IMR-90 (cell line): Measurements from ENCODE around the gene IRF2. TPM values are rescaled to one million over a fixed set of nuclear protein-coding genes. Genes with fewer than 3 reads are reported as not detected.

Source experiments
- ATAC-seq: fragments of 200-7000 bp; cut with Tn5 transposase; 2 replicates; pipeline ENCODE4 v1.9.1; 2020; ENCODE audit warnings: low read depth, mild to moderate bottlenecking, moderate library complexity
- BruUV-seq: library from RNA; stranded (reverse); fragments of 400-500 nt; replicated peaks from 2 replicates; lab custom pipeline; 2021; lab: Mats Ljungman, UMichigan
- CTCF ChIA-PET: fragments of 300-600 bp; formaldehyde crosslinking; extraction: SDS; loops from one replicate; lab custom pipeline; 2021; ENCODE audit warnings: antibody characterized with exemption; lab: Yijun Ruan, JAX
- POLR2A ChIA-PET: fragments of 300-600 bp; sonication (Branson Sonifier 250); formaldehyde crosslinking; loops from one replicate; lab custom pipeline; 2022; ENCODE audit warnings: antibody characterized with exemption; ENCODE audit not compliant: unreplicated experiment; lab: Charles Lee
- DNase-seq: peaks from one replicate; pipeline ENCODE4 v3.0.0; 2013
- H2AFZ ChIP-seq: replicated peaks from 2 replicates; pipeline ENCODE3; 2013; ENCODE audit warnings: low read length, mild to moderate bottlenecking; ENCODE audit not compliant: poor library complexity
- H2AK5ac ChIP-seq: 2 replicates; pipeline ENCODE4 v1.6.1; 2013; ENCODE audit warnings: low read depth, low read length, inconsistent platforms
- H2AK9ac ChIP-seq: replicated peaks from 2 replicates; pipeline ENCODE3; 2013; ENCODE audit warnings: mild to moderate bottlenecking, low read depth, low read length, moderate library complexity; ENCODE audit not compliant: poor library complexity
- H2BK120ac ChIP-seq: 2 replicates; pipeline ENCODE4 v1.6.1; 2013; ENCODE audit warnings: low read depth, low read length, inconsistent platforms
- H2BK15ac ChIP-seq: 3 replicates; pipeline ENCODE4 v1.6.1; 2013; ENCODE audit warnings: low read depth, low read length, inconsistent platforms
- H2BK20ac ChIP-seq: 2 replicates; pipeline ENCODE4 v1.6.1; 2013; ENCODE audit warnings: low read depth, mild to moderate bottlenecking, inconsistent platforms, low read length, moderate library complexity
- H2BK5ac ChIP-seq: 2 replicates; pipeline ENCODE4 v1.6.1; 2013; ENCODE audit warnings: mild to moderate bottlenecking, low read depth, low read length, inconsistent platforms; ENCODE audit not compliant: poor library complexity, severe bottlenecking
- H3K14ac ChIP-seq: replicated peaks from 2 replicates; pipeline ENCODE4 v1.6.1; 2013; ENCODE audit warnings: low read depth, low read length, inconsistent platforms
- H3K18ac ChIP-seq: 2 replicates; pipeline ENCODE4 v1.6.1; 2013; ENCODE audit warnings: low read depth, low read length, control low read depth
- H3K23ac ChIP-seq: 2 replicates; pipeline ENCODE4 v1.6.1; 2013; ENCODE audit warnings: low read depth, low read length, inconsistent platforms
- H3K27ac ChIP-seq: 2 replicates; pipeline ENCODE4 v1.5.1; 2013; ENCODE audit warnings: mild to moderate bottlenecking, control low read depth, low read length; ENCODE audit not compliant: insufficient read depth
- H3K27me3 ChIP-seq: 2 replicates; pipeline ENCODE4 v1.6.1; 2013; ENCODE audit warnings: low read length; ENCODE audit not compliant: control insufficient read depth, insufficient read depth
- H3K36me3 ChIP-seq: 2 replicates; pipeline ENCODE4 v1.6.1; 2013; ENCODE audit warnings: low read length, mixed read lengths; ENCODE audit not compliant: control insufficient read depth, insufficient read depth
- H3K4ac ChIP-seq: 2 replicates; pipeline ENCODE4 v1.6.1; 2013; ENCODE audit warnings: low read depth, low read length, inconsistent platforms
- H3K4me1 ChIP-seq: 2 replicates; pipeline ENCODE4 v1.6.1; 2013; ENCODE audit warnings: low read length, mixed read lengths; ENCODE audit not compliant: control insufficient read depth, insufficient read depth
- H3K4me2 ChIP-seq: 2 replicates; pipeline ENCODE4 v1.6.1; 2013; ENCODE audit warnings: low read depth, mild to moderate bottlenecking, control low read depth, low read length, moderate library complexity
- H3K4me3 ChIP-seq: 2 replicates; pipeline ENCODE4 v1.5.1; 2013; ENCODE audit warnings: low read depth, mild to moderate bottlenecking, control low read depth, low read length, moderate library complexity; ENCODE audit not compliant: insufficient read depth
- H3K56ac ChIP-seq: 2 replicates; pipeline ENCODE4 v1.6.1; 2013; ENCODE audit warnings: low read length, inconsistent platforms; ENCODE audit not compliant: insufficient read depth; ENCODE audit errors: extremely low read depth
- H3K79me1 ChIP-seq, 2 experiments: 2 replicates each; pipeline ENCODE4 v1.6.1; 2013; ENCODE audit warnings: low read length in 2 of 2, inconsistent platforms in 1 of 2, low read depth in 1 of 2
- H3K9ac ChIP-seq: 2 replicates; pipeline ENCODE4 v1.6.1; 2013; ENCODE audit warnings: low read depth, low read length, control low read depth
- H3K9me1 ChIP-seq: 2 replicates; pipeline ENCODE4 v1.6.1; 2013; ENCODE audit warnings: low read length, inconsistent platforms; ENCODE audit not compliant: insufficient read depth
- H3K9me3 ChIP-seq: 2 replicates; pipeline ENCODE4 v1.6.1; 2013; ENCODE audit warnings: low read length; ENCODE audit not compliant: control insufficient read depth, insufficient read depth
- H4K20me1 ChIP-seq: 2 replicates; pipeline ENCODE4 v1.6.1; 2013; ENCODE audit warnings: low read length, inconsistent platforms; ENCODE audit not compliant: insufficient read depth
- H4K5ac ChIP-seq: 2 replicates; pipeline ENCODE4 v1.6.1; 2013; ENCODE audit warnings: mild to moderate bottlenecking, low read depth, low read length, control low read depth
- H4K8ac ChIP-seq, 2 experiments: 2 replicates each; pipeline ENCODE4 v1.6.1; 2013; ENCODE audit warnings: low read depth in 2 of 2, low read length in 2 of 2, control low read depth in 1 of 2, inconsistent platforms in 1 of 2
- H4K91ac ChIP-seq: 2 replicates; pipeline ENCODE4 v1.6.1; 2013; ENCODE audit warnings: low read depth, low read length, inconsistent platforms; ENCODE audit not compliant: insufficient read depth
- BHLHE40 ChIP-seq: fragments of 150-350 bp; IDR thresholded peaks from 2 replicates; pipeline ENCODE4 v1.6.1; 2016; ENCODE audit warnings: mild to moderate bottlenecking, low read depth, low read length
- CEBPB ChIP-seq: IDR thresholded peaks from 2 replicates; pipeline ENCODE4 v1.6.1; 2012; ENCODE audit warnings: low read depth, low read length, improper control_type of control experiment
- CHD1 ChIP-seq: IDR thresholded peaks from 2 replicates; pipeline ENCODE4 v1.6.1; 2012; ENCODE audit warnings: low read depth, low read length, improper control_type of control experiment
- ELK1 ChIP-seq: fragments of 150-350 bp; IDR thresholded peaks from 2 replicates; pipeline ENCODE4 v1.6.1; 2016; ENCODE audit warnings: low read depth, mild to moderate bottlenecking, low read length, moderate library complexity, borderline replicate concordance
- FOS ChIP-seq: fragments of 150-350 bp; IDR thresholded peaks from 2 replicates; pipeline ENCODE4 v1.6.1; 2016; ENCODE audit warnings: low read depth, low read length
- MAFK ChIP-seq: IDR thresholded peaks from 2 replicates; pipeline ENCODE4 v1.6.1; 2012; ENCODE audit warnings: low read depth, low read length, improper control_type of control experiment
- RCOR1 ChIP-seq: IDR thresholded peaks from 2 replicates; pipeline ENCODE4 v1.6.1; 2012; ENCODE audit warnings: mild to moderate bottlenecking, low read length, improper control_type of control experiment; ENCODE audit not compliant: insufficient replicate concordance
- USF2 ChIP-seq: fragments of 150-350 bp; IDR thresholded peaks from 2 replicates; pipeline ENCODE4 v1.6.1; 2017; ENCODE audit warnings: mild to moderate bottlenecking, antibody characterized with exemption, low read length, low read depth
- WGBS, 2 experiments: methylation state at CpG; one replicate each; pipeline versions ENCODE4 v1.1.5 to v1.1.7; 2013; ENCODE audit warnings: missing lambda C conversion rate in 2 of 2; ENCODE audit not compliant: insufficient read length in 1 of 2; ENCODE audit errors: extremely low coverage in 2 of 2; 5-methylcytosine and 5-hydroxymethylcytosine counted together
- dilution Hi-C: fragments of 300-500 bp; cut with HindIII; formaldehyde crosslinking; loops from one replicate; pipeline ENCODE4 v1.14.3; 2018; ENCODE audit warnings: low sequenced_read_pairs; ENCODE audit not compliant: unreplicated experiment
- in situ Hi-C: fragments of 300-500 bp; cut with MboI; formaldehyde crosslinking; loops from 3 replicates; pipeline ENCODE4 v1.14.3; 2019; ENCODE audit warnings: low sequenced_read_pairs, inconsistent platforms, mixed read lengths
- intact Hi-C: fragments of 100-400 bp; cut with micrococcal nuclease; formaldehyde crosslinking; loops from 2 replicates; pipeline ENCODE4 v1.10.0; 2022
- polyA plus RNA-seq, 3 experiments: library from polyadenylated mRNA; depleted of rRNA; stranded (reverse); fragments of >200 nt; gene quantifications; 2 replicates each; pipeline ENCODE4 v1.2.3, GENCODE V29; 2012; ENCODE audit warnings: low replicate concordance in 1 of 3
- total RNA-seq: library from RNA; depleted of rRNA; stranded (reverse); fragments of >200 nt; gene quantifications from 2 replicates; pipeline ENCODE4 v1.2.3, GENCODE V29; 2012
- TF ChIP-seq, protein P1 (sequence below): conservative IDR thresholded peaks from 2 replicates; pipeline ENCODE4 v1.5.1; 2012; ENCODE audit warnings: mild to moderate bottlenecking, low read depth, low read length, improper control_type of control experiment

The IRF2 gene
- total and polyA plus RNA-seq, 2 of the 4 experiments (the other 2 are of a cell fraction), result 16.5 to 21.9 TPM

DNA sequence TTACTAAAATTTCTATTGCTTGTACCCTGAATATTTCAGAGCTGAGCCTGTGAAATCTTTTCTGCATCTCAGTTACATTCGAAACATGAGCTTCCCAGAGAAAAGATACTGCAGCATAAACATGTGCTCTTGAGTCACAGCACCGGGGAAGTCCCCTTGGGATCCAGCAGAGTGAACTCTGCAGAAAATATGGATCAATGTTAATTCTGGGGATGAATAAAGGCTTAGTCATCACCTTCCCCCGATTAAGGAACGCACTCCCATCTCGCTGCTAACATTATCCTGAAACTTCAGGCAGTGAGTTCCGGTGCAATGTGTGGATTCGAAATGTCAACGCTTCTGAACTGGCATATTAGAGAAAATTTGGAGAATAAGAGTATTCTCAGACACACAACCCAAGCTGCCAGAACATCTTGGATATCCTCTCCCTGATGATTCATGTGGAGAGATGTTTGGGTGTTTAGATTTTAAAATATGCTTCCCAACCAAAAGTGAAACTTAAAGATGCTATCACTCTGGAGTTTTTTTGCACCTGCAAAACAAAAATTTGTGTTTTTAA is 90.8 kb downstream of the IRF2 start (continued):
- no peak for TF ChIP-seq ELK1

GRCh38 chr4:184382189-184382846 is 92.0 kb downstream of the IRF2 start:
- ChIA-PET POLR2A (no interaction called here), CTCF (interaction anchor here (0.6 kb wide), 2 partner anchors 47 to 908 kb away, joined by 3 read pairs; no protein-coding TSS in a partner anchor)
- H4K5ac ChIP-seq, result peak overlapping the region; percentile 30
- H2AFZ ChIP-seq, result peak overlapping the region; percentile 38
- peak overlapping the region; percentile 58 to 78; a peak in 3 of 4 replicates for H4K8ac ChIP-seq
- peak overlapping the region; percentile 49 for H2BK20ac ChIP-seq
- peak overlapping the region; percentile 96 for H3K18ac ChIP-seq
- peak overlapping the region; percentile 49; the same call in 1 of the 2 replicates for H3K9ac ChIP-seq
- H4K20me1 ChIP-seq, result peaks cover 8% of the 10 kb centered on the region
- H2BK120ac ChIP-seq, result peak overlapping the region; percentile 91
- H3K23ac ChIP-seq, result peak overlapping the region; percentile 41
- peaks cover 5 to 26% of the 10 kb centered on the region in 2 experiments; a peak in 2 of 4 replicates for H3K79me1 ChIP-seq
- H3K9me1 ChIP-seq, result peaks cover 32% of the 10 kb centered on the region
- in situ Hi-C loops (no loop called here), dilution Hi-C loops (no loop called here), intact Hi-C loops (loop anchor here (2.0 to 10.0 kb wide), 3 partner anchors 34 to 262 kb away; partner anchors contain the start of genes CASP3 and PRIMPOL)
- H3K9me3 ChIP-seq, result no peaks in the 10 kb centered on the region
- ATAC-seq (no peak), DNase-seq (no peak)
- 50% methylated on average over 2 of the region's 12 CpGs; no CpG with 5 or more reads in 1 of the 2 experiments for WGBS, 2 experiments
- peak overlapping the region; percentile 83 for H4K91ac ChIP-seq
- H3K27me3 ChIP-seq, result no peaks in the 10 kb centered on the region
- H3K4me1 ChIP-seq, result peaks cover 27% of the 10 kb centered on the region
- no peak overlapping the region for H3K4me3 ChIP-seq
- H2AK5ac ChIP-seq, result peak overlapping the region; percentile 23
- H2BK5ac ChIP-seq, result peak overlapping the region; percentile 93
- H2BK15ac ChIP-seq, result peak overlapping the region; percentile 53
- no TSS peak for BruUV-seq
- H3K36me3 ChIP-seq, result peaks cover 9% of the 10 kb centered on the region
- H3K4me2 ChIP-seq, result peak overlapping the region; percentile 20; the same call in 1 of the 2 replicates
- peak overlapping the region; percentile 60 for H3K14ac ChIP-seq
- peak overlapping the region; percentile 48 for H3K27ac ChIP-seq
- peak overlapping the region; percentile 24; the same call in 1 of the 2 replicates for H3K56ac ChIP-seq
- no peak overlapping the region for H2AK9ac ChIP-seq
- H3K4ac ChIP-seq, result peak overlapping the region; percentile 73
- TF ChIP-seq FOS (no peak), RCOR1 (no peak), MAFK (no peak), BHLHE40 (no peak), ELK1 (no peak), CHD1 (no peak), USF2 (no peak), CEBPB (no peak)
- TF ChIP-seq, protein P1, sequence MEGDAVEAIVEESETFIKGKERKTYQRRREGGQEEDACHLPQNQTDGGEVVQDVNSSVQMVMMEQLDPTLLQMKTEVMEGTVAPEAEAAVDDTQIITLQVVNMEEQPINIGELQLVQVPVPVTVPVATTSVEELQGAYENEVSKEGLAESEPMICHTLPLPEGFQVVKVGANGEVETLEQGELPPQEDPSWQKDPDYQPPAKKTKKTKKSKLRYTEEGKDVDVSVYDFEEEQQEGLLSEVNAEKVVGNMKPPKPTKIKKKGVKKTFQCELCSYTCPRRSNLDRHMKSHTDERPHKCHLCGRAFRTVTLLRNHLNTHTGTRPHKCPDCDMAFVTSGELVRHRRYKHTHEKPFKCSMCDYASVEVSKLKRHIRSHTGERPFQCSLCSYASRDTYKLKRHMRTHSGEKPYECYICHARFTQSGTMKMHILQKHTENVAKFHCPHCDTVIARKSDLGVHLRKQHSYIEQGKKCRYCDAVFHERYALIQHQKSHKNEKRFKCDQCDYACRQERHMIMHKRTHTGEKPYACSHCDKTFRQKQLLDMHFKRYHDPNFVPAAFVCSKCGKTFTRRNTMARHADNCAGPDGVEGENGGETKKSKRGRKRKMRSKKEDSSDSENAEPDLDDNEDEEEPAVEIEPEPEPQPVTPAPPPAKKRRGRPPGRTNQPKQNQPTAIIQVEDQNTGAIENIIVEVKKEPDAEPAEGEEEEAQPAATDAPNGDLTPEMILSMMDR, result no peak
